GM12872 (cell line): ENCODE results near the gene SHOX.

Experiments
- CTCF ChIP-seq: IDR thresholded peaks from 3 replicates; pipeline ENCODE4 v1.5.1; 2011; ENCODE audit warnings: low read depth, mild to moderate bottlenecking, low read length, moderate library complexity; ENCODE audit not compliant: insufficient read depth

Gene SHOX

GRCh38 chrX:627510-627981 is 3.0 kb upstream of the SHOX start:
- TF ChIP-seq CTCF = no peak

GRCh38 chrX:627995-628394 is 2.6 kb upstream of the SHOX start:
- no peak for TF ChIP-seq CTCF

- no peak for TF ChIP-seq CTCF
Measured at GRCh38 chrX:629230-630006, 1.2 kb upstream of the SHOX start.

GRCh38 chrX:630007-630611 is 482 bp upstream of the SHOX start:
- no peak for TF ChIP-seq CTCF

- no peak for TF ChIP-seq CTCF
Measured at GRCh38 chrX:631802-632365, 1.3 kb downstream of the SHOX start.

GRCh38 chrX:632366-633042 is 1.9 kb downstream of the SHOX start:
- TF ChIP-seq CTCF = no peak

GRCh38 chrX:633043-633984 is 2.7 kb downstream of the SHOX start:
- no peak for TF ChIP-seq CTCF
